Measurements from ENCODE around the gene PRELP.
"Not testable (repeated sequence)": the region's sequence is repeated elsewhere in the genome, so short reads cannot be mapped to it uniquely, and the experiment has no call there.

PRELP gene

DNA sequence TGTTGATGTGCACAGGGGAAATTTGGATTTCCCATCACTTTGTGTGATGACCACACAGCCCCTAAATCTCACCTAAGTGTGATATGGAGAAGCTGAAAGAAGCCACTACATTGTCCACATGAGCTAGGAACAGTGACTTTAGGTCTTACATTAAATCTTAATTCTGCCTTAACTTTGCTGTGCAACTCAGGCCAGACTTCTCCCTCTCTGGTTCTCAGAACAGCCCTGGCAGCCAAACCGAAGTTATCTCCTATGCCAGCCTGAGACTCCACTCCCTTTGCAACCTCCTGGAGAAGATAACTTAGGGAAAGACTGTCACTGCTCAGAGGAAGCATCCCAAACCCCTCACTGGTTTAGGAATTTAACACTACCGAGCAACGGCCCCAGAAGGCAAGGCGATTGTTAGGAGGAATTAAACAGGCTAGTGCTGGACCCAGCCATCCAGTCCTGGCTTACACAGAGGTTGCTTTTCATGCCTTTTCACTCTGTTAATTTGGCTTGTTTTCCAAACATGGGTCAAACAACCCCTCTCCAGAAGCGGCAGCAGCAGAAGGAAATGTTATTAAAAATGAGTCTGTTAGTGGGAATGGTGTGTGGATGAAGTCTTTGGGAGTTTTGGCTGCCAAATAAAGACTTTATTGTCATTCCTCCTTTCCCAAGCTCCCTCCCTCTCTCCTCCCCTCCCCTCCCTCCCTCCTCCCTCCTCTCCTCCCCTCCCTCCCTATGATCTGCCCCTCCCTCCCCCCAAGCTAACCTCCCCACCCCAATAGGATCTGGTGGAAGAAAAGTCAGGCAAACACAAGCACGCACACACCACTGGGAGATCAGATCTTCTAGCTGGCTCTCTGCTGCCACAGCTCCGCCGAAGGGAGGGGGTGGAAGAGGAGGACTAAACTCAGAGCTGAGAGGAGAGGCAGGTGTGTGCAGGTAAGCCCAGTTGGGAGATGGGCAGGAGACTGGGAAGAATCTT lies at the start of gene PRELP:
Gene PRELP (plus strand): TSS at position 795 of the 970 bp plus-strand sequence. CDS start 7,379 bp downstream, outside the sequence.
- no peak for DNase-seq (ENCODE audit: low read depth in 2 of 2)

- DNase-seq (ENCODE audit: low read depth in 2 of 2) = no peak
Measured at GRCh38 chr1:203426366-203426765, 49.2 kb upstream of the PRELP start.

DNA sequence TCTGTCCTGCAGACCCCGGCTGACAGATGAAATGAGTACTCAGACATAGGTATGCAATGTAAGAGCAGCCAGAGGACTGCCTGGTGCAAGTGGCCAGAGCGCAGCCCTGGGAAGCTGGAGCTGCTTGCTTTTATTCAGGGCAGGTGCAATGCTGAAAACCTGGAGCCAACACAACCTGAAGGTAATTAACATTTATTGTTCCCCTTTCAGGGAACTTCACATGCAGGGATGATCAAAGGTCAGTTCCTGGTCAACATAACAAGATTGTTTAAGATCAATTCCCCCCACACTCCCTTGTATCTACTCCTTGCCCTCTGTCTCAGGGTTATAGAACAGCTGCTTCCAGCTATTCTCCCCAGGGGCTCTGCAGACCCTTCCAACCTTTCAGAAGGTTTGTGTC lies 48.7 kb upstream of the PRELP start:
- no peak for DNase-seq (ENCODE audit: low read depth in 2 of 2)

DNA sequence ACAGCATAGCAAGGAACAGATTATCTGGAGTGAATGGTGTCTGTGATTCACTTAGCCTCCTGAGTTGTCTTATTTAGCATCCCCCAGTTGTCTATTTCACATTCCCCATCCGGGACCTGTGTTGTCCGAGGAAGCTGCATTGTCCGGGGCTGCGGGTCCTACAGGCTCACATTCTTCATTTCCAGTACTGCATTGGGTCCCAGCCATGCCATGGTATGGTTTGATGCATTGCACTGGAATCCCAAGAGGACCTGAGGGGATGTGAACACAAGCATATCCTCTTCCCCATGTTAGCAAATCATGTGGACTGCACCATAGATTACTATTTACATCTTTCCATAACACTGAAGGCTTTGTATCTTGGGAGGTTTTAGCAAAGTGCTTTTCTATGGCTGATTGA lies 48.2 kb upstream of the PRELP start:
- DNase-seq (ENCODE audit: low read depth in 2 of 2) = no peak

GRCh38 chr1:203428981-203429599 lies 46.5 kb upstream of the PRELP start:
- no peak for DNase-seq (ENCODE audit: low read depth in 2 of 2)

DNA sequence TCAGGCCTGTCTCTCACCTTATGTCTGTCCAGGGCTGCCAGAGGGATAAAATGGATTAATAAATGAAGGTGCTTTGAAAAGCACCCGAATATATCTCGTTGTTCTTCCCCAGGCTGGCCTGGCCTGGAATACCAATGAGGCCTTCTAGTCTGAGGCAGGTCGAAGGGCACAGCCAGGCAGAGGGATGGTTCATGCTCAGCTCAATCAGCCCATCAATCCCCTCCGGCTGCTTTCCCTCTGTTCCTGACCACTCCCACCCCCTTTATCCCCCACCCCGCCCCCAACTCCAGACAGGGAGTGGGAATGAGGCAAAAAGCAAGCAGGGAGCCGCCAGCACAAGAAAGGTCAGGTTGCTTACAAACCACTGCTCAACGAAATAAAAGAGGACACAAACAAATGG lies 40.0 kb upstream of the PRELP start:
- no peak for DNase-seq (ENCODE audit: low read depth in 2 of 2)

DNA sequence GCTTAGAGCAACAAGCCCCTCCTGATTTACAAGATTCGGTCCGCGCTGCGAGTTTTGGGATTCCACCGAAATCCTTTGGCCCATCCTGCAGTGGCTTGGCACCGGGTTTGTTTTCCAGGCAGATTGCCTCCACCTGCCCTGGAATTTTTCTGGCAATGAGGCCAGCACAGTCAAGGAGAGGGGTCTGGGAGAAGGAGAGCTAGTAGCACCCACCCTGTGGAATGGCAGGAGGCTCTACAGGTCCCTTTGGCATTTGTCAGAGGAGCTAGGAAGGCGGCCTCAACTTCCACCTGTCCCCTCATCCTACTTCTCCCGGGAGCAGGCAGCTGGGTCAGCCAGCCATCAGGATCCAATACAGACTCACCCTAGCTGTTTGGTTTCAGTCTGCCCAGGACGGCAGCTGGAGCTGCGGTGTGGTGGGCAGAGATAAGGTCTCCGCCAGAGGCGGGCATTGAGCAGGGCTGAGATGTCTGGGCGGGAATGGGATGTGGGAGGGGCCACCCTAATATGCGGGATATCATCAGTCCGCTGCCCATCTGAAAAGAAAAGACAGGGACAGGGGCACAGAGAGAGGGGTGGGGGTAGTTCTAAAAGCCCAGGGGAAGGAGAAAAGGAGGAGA lies 37.8 kb upstream of the PRELP start:
- no peak for DNase-seq (ENCODE audit: low read depth in 2 of 2)

DNA sequence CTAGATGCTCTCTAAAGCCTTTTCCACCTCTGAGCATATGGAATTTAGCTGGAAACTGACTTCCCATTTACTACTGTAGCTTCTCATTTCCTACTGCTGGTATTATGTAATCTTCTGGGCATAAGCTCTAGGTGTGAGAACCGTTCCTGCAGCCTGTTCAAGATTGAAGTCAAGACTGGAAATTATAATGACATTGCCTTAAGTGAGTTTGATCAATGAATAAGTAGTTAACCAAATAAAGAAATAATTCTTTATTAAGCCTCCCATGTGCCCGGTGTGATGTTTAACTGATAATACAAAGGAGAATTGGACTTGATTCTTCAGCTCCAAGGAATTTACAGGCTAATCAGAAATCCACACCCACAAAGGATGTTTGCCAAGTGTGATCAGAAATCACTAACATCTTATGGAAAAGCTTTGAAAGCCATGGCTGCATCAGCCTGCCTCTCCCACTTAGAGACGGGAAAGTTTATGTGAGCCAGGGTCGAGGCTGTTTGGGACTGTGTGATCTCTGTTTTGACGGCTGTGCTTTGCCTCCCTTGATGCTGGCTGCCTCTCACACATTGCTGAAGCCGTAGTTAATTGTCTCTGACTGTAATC lies 36.4 kb upstream of the PRELP start:
- DNase-seq (ENCODE audit: low read depth in 2 of 2) = no peak

DNA sequence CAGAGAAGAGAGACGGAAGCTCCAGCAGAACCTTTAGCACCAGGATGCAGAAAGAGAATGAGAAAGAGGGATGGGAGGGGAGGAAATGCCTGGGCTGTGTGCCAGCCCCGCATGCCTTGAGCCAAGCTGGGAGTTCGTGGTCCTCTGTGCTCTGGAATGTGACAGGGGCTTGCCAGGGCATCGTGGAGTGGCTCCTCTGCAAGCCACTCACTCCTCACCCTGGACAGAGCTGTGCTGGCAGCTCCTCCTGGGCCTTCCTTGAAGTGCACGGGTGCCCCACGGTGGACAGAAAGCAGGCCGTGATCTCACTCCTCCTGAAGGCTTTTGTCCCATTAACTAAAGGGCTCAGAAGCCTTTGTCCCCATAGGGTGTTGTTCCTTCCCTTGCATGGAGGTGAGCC lies 34.8 kb upstream of the PRELP start:
- DNase-seq (ENCODE audit: low read depth in 2 of 2) = no peak

DNA sequence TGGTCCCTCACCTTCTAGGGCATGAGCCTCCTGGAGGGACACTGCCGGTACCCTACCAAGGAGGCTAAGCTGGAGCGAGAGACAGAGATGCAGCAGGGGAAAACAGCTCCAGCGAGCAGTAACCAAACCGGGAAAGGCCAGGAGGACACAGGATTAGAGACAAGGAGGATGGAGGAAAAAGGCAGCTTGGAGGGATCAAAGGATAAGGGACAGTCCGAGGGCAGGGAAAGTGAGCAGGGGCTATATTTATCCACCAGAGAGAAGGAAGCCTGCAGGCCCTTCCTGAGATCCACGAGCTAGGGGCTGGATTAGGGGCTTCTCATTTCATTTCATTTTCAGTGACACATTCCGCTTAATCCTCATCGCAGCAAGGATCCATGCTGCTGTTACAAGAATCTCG lies 33.8 kb upstream of the PRELP start:
- no peak for DNase-seq (ENCODE audit: low read depth in 2 of 2)

GRCh38 chr1:203442821-203443220 lies 32.8 kb upstream of the PRELP start:
- no peak for DNase-seq (ENCODE audit: low read depth in 2 of 2)

GRCh38 chr1:203443296-203443695 lies 32.3 kb upstream of the PRELP start:
- no peak for DNase-seq (ENCODE audit: low read depth in 2 of 2)

DNA sequence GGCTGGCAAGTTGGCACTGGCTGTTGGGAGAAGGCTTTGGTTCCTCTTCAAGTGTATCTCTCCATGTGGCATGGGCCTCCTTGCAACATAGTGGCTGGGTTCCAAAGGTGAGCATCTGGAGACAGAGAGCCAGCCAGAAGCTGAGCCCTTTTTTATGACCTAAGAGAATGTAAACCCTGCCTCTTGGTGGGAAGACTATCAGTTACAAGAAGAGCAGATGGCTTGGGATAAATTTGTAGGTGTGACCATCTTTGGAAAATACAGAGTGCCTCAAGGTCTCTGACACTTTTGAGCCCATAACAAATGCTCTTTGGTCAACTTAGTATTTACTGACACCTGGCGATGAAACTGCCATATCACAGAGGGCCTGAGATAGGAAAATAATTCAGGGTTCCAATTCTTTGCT lies 31.4 kb upstream of the PRELP start:
- no peak for DNase-seq (ENCODE audit: low read depth in 2 of 2)

- DNase-seq (ENCODE audit: low read depth in 2 of 2) = no peak
Measured at GRCh38 chr1:203447151-203447550, 28.5 kb upstream of the PRELP start.

DNA sequence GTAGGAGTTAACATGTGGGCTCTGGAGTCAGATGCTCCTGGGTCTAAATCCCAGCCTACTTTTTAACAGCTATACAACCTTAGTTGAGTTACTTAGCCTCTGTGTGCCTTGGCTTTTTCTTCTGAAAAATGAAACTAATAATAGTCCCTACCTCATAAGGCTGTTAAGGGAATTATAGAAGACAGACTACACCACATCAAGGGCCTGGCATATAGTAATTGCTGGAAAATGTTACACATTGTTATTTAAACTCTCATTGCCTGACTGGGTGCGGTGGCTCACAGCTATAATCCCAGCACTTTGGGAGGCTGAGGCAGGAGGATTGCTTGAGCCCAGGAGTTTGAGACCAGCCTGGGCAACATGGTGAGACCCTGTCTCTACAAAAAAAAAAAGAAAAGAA lies 28.0 kb upstream of the PRELP start:
- not testable (repeated sequence) for DNase-seq (ENCODE audit: low read depth in 2 of 2)

DNA sequence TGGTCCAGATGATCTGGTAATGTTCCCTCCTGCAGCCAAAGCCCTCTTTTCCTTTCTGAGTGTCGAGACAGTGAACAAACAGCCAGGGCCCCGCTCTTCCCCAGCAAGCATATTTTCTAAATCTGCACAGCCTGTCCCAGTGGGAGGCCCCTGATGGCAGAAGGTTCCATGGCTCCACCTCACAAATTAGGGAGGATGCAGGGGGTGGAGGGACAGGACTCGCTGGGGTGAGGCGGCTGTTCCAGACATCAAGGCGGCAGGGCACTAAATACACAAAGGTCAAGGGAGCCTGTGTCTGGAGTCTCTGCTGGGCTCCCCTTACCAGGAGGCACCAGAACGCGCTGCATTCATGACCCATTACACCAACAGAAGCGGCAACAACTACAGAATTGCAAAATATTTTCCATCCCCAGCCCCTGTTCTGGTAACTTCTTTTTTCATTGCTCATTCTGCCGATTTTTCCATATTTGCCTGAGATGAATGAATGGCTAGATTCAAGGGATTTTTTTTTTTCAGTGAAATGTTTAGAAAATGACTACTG lies 27.0 kb upstream of the PRELP start:
- DNase-seq (ENCODE audit: low read depth in 2 of 2) = no peak

GRCh38 chr1:203450001-203450400 lies 25.6 kb upstream of the PRELP start:
- no peak for DNase-seq (ENCODE audit: low read depth in 2 of 2)

DNA sequence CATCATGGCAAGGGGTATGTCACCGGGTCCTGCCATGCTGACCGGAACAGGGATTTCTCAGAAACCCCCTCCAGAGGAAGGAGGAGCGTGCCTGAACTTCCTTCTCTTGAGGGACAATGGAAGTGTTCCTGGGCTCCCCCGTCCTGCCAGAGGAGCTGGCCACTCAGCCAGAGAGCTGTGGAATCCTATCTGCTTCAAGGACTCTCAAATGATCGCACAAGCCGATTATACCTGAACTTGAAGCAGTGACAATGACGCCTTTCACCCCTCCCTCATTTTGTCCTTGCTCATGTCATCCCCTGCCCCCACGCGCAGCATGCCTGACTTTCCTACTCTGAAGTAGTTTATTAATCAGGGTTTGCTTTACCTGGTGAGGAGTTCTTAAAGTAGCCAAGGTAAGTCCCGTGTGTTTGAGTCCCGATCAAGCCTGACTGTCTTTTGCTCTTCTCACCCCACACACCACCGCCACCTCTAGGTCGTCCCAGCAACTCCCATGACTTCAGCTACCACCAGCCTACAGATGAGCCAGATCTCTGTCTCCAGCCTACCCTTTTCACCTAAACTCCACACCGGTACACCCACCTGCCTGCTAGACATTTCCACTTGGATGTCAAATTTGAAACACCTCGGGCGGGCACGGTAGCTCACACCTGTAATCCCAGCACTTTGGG lies 25.0 kb upstream of the PRELP start:
- no peak for DNase-seq (ENCODE audit: low read depth in 2 of 2)

GRCh38 chr1:203451836-203452784 lies 23.5 kb upstream of the PRELP start:
- no peak for DNase-seq (ENCODE audit: low read depth in 2 of 2)

DNA sequence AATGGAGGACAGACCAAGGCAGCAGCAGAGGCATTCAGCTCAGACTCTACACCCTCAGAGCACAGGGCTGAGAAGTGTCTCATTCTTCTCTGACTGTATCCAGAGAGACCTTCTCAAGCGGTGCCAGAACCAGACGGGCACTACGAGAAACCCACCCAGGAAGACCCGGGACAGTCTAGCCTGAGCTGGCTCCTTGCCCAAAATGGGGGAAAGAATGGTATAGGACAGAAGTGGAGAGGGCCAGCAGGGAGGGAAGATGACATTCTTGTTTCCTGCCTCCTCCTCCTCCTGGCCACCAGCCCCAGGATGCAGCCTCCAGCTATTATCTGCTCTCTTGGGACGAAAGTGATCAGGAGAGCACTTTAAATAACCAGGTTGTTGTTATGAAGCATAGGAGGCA lies 22.6 kb upstream of the PRELP start:
- no peak for DNase-seq (ENCODE audit: low read depth in 2 of 2)

Measured in fibroblast of skin of left biceps (primary cell).